ENCODE measurements around the gene ECM1. TPM values are rescaled to one million over a fixed set of nuclear protein-coding genes. Genes with fewer than 3 reads are reported as not detected.

The ECM1 gene
- total RNA-seq, 1 donor from 2014 or later: 9.1 TPM

GRCh38 chr1:150561974-150562445 lies 54.1 kb downstream of the ECM1 start:
- Mint-ChIP-seq H3K4me3 (ENCODE audit: unreplicated experiment) (peak overlapping the region; percentile 89), H3K9me3 (ENCODE audit: low read depth) (no peaks in the 10 kb centered on the region), H3K27ac (ENCODE audit: unreplicated experiment) (peak overlapping the region; percentile 100), H3K27me3 (ENCODE audit: low read depth) (no peaks in the 10 kb centered on the region), H3K36me3 (ENCODE audit: low read depth) (no peaks in the 10 kb centered on the region), H3K4me1 (ENCODE audit: low read depth) (peaks cover 69% of the 10 kb centered on the region)
- no peak for TF ChIP-seq CTCF (IDR thresholded peaks at IDR 0.05)
- DNase-seq (ENCODE audit: low spot score): peak; percentile 97

- DNase-seq (ENCODE audit: low spot score): no peak
- Mint-ChIP-seq H3K4me3 (ENCODE audit: unreplicated experiment) (peak overlapping the region; percentile 89), H3K27me3 (ENCODE audit: low read depth) (no peaks in the 10 kb centered on the region), H3K27ac (ENCODE audit: unreplicated experiment) (peak overlapping the region; percentile 100), H3K9me3 (ENCODE audit: low read depth) (no peaks in the 10 kb centered on the region), H3K36me3 (ENCODE audit: low read depth) (no peaks in the 10 kb centered on the region), H3K4me1 (ENCODE audit: low read depth) (peaks cover 76% of the 10 kb centered on the region)
- TF ChIP-seq CTCF (IDR thresholded peaks at IDR 0.05): no peak
These were observed 54.8 kb downstream of the ECM1 start for GRCh38 chr1:150562446-150563339.

Small RNA genes within 50 kb of the gene (microRNA-seq; reads per million reads assigned to microRNA genes)
- gene MIR4257 (ENCODE audit: borderline number of aligned reads): not detected
- gene MIR6878 (ENCODE audit: borderline number of aligned reads): not detected

Other genes starting within 250 kb of the ECM1 start
- 83.0 to 99.5 TPM (median 89.7 TPM) in 3 replicates for gene APH1A, start 239.1 kb upstream of the ECM1 start, total RNA-seq
- 29.0 to 31.9 TPM (median 31.0 TPM) in 3 replicates for gene C1orf54, start 235.3 kb upstream of the ECM1 start, total RNA-seq
- 3.1 to 3.9 TPM (median 3.1 TPM) in 3 replicates for gene CIART, start 225.6 kb upstream of the ECM1 start, total RNA-seq
- 56.4 to 68.3 TPM (median 58.5 TPM) in 3 replicates for gene MRPS21, start 214.2 kb upstream of the ECM1 start, total RNA-seq
- gene PRPF3, start 186.6 kb upstream of the ECM1 start, total RNA-seq: 36.5 to 52.1 TPM (median 39.6 TPM) in 3 replicates
- gene RPRD2, start 144.0 kb upstream of the ECM1 start, total RNA-seq: 22.2 to 27.0 TPM (median 22.2 TPM) in 3 replicates
- gene TARS2, start 20.7 kb upstream of the ECM1 start, total RNA-seq: 13.6 to 20.0 TPM (median 15.6 TPM) in 3 replicates
- 1.2 TPM in 1 of 3 replicates, not detected in the others for gene FALEC, start 7.6 kb downstream of the ECM1 start, total RNA-seq
- 3.6 to 5.7 TPM (median 5.1 TPM) in 3 replicates for gene ADAMTSL4, start 41.3 kb downstream of the ECM1 start, total RNA-seq
- gene MCL1, start 71.5 kb downstream of the ECM1 start, total RNA-seq: 211 to 264 TPM (median 255 TPM) in 3 replicates
- 85.5 to 125 TPM (median 85.7 TPM) in 3 replicates for gene ENSA, start 121.5 kb downstream of the ECM1 start, total RNA-seq
- 17.1 to 23.2 TPM (median 17.7 TPM) in 3 replicates for gene GOLPH3L, start 189.0 kb downstream of the ECM1 start, total RNA-seq
- not detected in 3 replicates for gene HORMAD1, start 212.8 kb downstream of the ECM1 start, total RNA-seq